ENCODE data around the gene GON4L.
"Not testable (repeated sequence)": the region's sequence is repeated elsewhere in the genome, so short reads cannot be mapped to it uniquely, and the experiment has no call there.

The GON4L gene

DNA sequence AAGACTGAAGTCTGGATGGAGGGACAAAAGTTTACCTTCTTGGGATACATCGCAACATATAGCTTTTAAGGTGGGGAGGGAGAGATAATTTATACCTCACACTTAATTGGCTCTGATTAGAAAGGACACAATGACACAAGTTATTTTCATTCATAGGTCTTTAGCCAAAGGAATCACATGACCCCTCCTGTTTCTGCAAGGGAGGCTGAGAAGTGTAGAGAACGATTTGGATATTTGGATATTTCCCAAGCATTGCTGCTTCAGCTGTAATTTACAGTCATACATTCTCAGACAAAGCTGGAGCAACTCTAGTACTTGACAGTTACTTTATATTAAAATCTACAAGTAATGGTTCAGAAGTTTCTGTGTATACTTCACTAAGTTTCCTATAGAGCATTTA, 143.9 kb downstream of the GON4L start:
- in situ Hi-C loops (cut with MboI; ENCODE audit: low sequenced_read_pairs, unreplicated experiment): no loop called here
- TF ChIP-seq, protein P1, sequence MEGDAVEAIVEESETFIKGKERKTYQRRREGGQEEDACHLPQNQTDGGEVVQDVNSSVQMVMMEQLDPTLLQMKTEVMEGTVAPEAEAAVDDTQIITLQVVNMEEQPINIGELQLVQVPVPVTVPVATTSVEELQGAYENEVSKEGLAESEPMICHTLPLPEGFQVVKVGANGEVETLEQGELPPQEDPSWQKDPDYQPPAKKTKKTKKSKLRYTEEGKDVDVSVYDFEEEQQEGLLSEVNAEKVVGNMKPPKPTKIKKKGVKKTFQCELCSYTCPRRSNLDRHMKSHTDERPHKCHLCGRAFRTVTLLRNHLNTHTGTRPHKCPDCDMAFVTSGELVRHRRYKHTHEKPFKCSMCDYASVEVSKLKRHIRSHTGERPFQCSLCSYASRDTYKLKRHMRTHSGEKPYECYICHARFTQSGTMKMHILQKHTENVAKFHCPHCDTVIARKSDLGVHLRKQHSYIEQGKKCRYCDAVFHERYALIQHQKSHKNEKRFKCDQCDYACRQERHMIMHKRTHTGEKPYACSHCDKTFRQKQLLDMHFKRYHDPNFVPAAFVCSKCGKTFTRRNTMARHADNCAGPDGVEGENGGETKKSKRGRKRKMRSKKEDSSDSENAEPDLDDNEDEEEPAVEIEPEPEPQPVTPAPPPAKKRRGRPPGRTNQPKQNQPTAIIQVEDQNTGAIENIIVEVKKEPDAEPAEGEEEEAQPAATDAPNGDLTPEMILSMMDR (IDR thresholded peaks at IDR 0.05; ENCODE audit: borderline replicate concordance, control extremely low read depth, extremely low read depth, insufficient read depth, missing control alignments): no peak
- DNase-seq (ENCODE audit: low spot score): no peak

- in situ Hi-C loops (cut with MboI; ENCODE audit: low sequenced_read_pairs, unreplicated experiment); DNase-seq (ENCODE audit: low spot score): not testable (repeated sequence)
These were observed 144.4 kb downstream of the GON4L start for GRCh38 chr1:155712636-155713035.

GRCh38 chr1:155711457-155711856, 145.6 kb downstream of the GON4L start:
- in situ Hi-C loops (cut with MboI; ENCODE audit: low sequenced_read_pairs, unreplicated experiment); DNase-seq (ENCODE audit: low spot score): not testable (repeated sequence)

- TF ChIP-seq, protein P1 (IDR thresholded peaks at IDR 0.05; ENCODE audit: borderline replicate concordance, control extremely low read depth, extremely low read depth, insufficient read depth, missing control alignments): no peak
- in situ Hi-C loops (cut with MboI; ENCODE audit: low sequenced_read_pairs, unreplicated experiment): no loop called here
These were observed 147.6 kb downstream of the GON4L start for GRCh38 chr1:155709391-155709790.

GRCh38 chr1:155706139-155706538, 150.9 kb downstream of the GON4L start:
- no peak for DNase-seq (ENCODE audit: low spot score)
- in situ Hi-C loops (cut with MboI; ENCODE audit: low sequenced_read_pairs, unreplicated experiment): no loop called here
- TF ChIP-seq, protein P1 (IDR thresholded peaks at IDR 0.05; ENCODE audit: borderline replicate concordance, control extremely low read depth, extremely low read depth, insufficient read depth, missing control alignments): no peak

More at GRCh38 chr1:155709391-155709790, 147.6 kb downstream of the GON4L start:
- DNase-seq (ENCODE audit: low spot score): no peak

DNA sequence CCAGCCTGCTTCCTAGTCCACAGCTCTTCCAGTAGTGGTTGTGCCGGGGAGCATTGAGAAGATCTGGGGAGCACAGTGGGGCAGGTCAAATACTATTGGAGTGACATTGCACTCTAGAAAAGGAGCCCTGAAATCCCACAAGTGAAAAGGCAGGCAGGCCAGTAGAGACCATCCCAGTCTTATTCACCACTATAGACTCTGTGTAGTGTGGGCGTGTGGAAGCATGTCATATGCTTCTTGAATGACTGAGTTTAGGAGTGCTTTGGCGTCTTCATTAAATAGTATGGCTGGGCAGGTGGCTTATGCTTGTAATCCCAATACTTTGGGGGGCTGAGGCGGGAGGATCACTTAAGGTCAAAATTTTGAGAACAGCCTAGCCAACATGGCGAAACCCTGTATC, 152.6 kb downstream of the GON4L start:
- in situ Hi-C loops (cut with MboI; ENCODE audit: low sequenced_read_pairs, unreplicated experiment): not testable (repeated sequence)

DNA sequence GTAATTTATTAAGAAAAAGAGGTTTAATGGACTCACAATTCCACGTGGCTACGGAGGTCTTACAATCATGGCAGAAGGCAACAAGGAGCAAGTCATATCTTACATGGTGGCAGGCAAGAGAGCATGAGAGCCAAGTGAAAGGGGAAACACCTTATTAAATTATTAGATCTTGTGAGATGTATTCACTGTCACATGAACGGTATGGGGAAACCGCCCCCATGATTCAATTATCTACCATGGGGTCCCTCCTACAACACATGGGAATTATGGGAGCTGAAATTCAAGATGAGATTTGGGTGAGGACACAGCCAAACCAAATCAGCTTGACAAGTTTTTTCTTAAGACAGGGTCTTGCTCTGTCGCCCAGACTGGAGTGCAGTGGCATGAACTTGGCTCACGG, 153.8 kb downstream of the GON4L start:
- TF ChIP-seq, protein P1 (IDR thresholded peaks at IDR 0.05; ENCODE audit: borderline replicate concordance, control extremely low read depth, extremely low read depth, insufficient read depth, missing control alignments): no peak
- in situ Hi-C loops (cut with MboI; ENCODE audit: low sequenced_read_pairs, unreplicated experiment): no loop called here
- no peak for DNase-seq (ENCODE audit: low spot score)

More for the DNA sequence above, 152.6 kb downstream of the GON4L start:
- DNase-seq (ENCODE audit: low spot score): not testable (repeated sequence)

DNA sequence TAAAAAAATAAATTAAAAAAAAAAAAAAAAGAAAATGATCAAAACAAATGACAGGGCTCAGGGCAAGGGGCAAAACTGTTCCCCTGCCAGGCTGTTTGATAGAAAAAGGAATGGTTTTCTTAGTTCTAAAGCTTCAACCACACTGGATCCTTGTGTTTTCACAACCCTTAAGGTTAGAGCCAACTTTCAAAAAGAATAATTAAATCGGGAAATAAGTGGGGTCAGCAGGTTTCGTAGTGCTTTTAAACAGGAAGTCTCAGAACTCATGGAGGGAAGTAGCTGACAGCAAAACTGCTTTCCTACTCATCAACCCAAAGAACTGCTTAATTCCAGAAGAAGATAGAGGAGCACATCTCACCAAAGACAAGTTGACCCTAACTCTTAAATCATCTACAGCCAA, 155.3 kb downstream of the GON4L start:
- in situ Hi-C loops (cut with MboI; ENCODE audit: low sequenced_read_pairs, unreplicated experiment); DNase-seq (ENCODE audit: low spot score): not testable (repeated sequence)

All from GM13976 (cell line).